GM18498 (cell line): Measurements from ENCODE around the gene PTK7.
"Not testable (repeated sequence)": the region's sequence is repeated elsewhere in the genome, so short reads cannot be mapped to it uniquely, and the experiment has no call there.

Experiments used
- ATAC-seq: cut with Tn5 transposase; IDR thresholded peaks from one replicate; pipeline ENCODE4 v1.9.1; 2021; ENCODE audit warnings: mild to moderate bottlenecking, moderate library complexity; ENCODE audit not compliant: unreplicated experiment

PTK7 gene

DNA sequence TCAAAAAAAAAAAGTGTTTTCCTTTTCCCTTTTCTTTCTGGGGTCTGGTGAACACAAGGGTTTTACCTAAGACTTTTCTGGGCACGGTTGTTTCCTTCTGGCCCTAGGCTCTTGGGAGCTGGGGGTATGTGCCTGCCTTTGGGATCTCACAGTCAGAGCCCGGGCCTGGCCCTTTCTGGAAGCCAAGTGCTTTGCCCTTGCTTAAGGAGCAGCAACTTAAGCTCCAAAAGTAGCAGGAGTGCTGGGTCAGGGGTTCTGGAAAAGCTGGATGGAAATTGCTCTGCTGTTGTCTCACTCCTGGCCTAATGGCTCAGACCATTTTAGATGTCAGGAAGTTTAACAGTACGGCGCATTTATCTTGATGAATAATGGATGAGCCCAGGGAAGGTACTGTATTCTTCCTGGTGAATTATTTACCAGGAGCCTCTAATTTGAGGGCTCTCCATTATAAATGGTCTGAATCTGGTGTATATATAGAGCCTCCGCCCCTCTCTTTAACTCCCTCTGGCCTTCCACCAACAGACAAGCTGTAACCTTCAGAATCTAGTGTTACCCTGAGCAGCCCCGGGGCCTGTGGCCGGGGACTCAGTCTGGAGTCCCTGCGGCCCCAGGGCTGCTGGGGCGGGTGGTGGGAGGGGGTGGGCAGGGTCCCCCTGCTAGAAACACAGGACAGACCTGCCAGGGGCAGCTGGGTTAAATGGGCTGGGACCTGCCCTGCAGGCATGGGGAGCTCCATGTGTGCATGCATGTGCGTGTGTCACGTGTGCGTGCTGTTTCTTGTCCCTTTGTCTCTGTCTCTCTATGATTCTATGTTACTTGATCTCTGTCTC, 37.5 kb downstream of the PTK7 start:
- no peak for ATAC-seq

DNA sequence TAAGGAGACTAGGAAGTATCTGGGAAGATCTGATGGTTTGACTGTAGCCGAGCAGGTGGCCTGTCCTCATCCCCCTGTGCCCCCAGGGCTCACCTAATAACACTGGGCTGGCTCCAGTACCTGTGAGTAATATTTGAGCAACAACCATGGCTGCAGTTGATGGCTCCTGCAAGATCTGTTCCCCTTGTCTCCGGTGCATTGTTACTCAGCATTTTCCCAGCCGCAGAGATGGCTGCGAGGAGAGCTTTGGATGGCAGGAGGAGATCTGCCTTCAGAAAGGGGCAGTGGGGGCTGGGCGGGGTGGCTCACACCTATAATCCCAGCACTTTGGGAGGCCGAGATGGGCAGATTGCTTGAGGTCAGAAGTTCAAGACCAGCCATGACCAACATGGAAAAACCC, 39.3 kb downstream of the PTK7 start:
- ATAC-seq: no peak

DNA sequence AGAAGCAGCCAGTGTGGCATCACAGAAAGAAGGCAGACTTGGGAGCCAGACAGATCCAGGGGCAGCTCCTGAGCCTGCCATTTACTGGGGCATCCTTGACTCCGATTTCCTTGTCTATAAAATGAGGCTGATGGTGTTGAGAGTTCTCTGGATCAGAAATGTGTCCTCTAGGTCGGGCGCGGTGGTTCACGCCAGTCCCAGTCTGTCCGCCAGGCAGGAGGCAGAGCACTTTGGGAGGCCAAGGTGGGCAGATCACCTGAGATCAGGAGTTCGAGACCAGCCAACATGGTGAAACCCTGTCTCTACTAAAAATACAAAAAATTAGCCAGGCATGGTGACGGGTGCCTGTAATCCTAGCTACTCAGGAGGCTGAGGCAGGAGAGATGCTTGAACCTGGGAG, 41.4 kb downstream of the PTK7 start:
- not testable (repeated sequence) for ATAC-seq

- ATAC-seq: no peak
Observed at GRCh38 chr6:43119482-43119881, 43.4 kb downstream of the PTK7 start.

GRCh38 chr6:43120101-43120763, 44.1 kb downstream of the PTK7 start:
- ATAC-seq: no peak

DNA sequence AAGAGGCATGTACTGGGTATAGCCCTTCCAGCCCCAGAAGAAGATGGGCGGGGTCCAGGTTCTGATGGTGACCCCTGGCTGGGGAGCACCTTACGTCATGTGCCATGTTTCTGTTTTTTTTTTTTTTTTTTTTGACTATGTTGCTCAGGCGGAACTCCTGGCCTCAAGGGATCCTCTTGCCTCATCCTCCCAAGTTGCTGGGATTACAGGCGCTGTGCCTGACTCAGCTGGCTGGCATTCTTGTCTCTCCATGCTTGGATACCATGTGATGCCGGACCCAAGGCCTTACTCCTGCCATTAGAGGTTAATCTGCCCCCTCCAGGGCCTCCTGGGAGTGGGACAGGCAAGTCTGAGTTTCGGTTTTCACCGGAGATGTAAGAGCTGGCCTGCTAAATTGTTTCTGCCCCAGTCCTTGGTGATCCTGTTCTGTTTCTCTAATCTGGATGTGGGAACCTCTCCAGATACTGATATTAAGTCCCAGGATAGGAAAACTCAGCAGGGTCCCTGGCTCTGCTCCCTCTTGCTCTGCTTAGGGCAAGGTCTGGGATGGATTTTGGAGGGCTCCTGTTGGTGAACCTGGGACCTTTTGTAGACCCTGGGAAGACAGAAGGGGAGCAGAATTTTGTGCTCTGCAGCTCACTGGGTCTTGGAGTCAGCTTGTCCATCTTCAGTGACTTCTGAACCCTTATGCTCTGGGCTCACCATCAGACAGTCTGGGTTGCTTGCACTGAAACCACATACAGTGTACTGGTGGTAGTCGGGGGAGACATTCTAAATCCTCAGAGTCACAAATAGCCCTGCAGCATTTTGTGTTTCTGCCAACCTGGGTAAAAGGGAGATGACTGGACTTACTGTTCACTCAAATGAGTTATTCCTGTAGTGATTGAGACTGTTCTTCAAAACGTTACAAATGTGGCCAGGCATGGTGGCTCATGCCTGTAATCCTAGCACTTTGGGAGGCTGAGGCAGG, 45.1 kb downstream of the PTK7 start:
- ATAC-seq: no peak

DNA sequence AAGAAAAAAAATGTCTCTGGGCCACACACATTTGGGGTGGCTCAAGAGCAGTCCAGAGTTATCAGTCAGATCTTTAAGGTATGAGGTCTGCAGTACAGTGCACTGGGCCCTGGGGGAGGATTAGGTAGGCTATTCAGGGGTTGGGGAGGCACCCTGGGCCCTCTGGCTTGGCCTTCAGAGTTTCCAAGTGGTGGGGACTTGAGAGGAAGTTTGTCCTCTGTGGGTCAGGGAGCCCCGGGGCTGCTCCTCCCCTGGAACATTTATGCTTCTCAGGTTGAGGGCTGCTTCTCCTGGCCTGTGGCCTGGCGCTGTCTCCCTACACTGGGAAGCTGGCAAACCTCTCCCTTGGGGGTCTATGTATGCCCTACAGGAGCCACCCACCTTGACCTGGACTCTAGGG, 46.0 kb downstream of the PTK7 start:
- no peak for ATAC-seq

DNA sequence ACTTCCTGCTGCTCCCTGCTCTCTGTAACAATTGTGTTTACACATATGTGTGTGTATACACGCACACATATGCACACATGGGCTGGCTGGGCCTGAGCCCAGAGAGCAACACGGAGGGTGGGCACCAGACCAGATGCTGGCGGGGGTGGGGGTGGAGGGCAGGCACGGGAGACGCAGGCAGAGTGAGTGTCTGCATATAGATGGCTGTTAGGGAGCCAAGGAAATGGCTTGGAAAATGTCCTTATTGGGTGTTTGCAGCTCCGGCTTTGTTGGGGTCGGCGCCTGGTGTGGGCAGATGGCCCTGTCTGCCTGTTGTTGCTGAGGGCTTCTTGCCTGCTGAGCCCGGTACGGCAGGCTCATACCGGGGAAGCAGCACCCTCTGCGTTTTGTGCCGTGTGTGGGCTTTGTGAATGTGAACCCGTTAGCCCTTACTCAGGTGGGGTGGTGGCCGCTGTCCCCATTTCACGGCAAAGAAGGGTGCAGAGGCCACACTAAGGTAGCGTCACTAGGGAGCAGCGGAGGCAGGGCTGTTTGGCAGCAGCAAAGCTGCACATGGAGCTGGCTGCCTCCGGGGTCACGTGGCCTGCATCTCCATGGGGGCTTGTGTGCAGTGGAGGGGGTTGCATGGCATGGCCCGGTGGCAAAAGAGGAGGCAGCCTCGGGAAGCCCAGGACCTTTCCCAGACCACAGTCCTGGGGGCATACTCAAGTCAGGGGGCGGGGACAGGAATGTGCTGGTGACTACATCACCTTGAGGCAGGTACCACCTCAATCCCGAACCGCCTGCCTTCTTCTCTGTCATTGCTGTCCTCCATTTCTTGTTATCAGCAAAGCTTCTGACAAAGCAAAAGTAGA, 47.6 kb downstream of the PTK7 start:
- no peak for ATAC-seq

DNA sequence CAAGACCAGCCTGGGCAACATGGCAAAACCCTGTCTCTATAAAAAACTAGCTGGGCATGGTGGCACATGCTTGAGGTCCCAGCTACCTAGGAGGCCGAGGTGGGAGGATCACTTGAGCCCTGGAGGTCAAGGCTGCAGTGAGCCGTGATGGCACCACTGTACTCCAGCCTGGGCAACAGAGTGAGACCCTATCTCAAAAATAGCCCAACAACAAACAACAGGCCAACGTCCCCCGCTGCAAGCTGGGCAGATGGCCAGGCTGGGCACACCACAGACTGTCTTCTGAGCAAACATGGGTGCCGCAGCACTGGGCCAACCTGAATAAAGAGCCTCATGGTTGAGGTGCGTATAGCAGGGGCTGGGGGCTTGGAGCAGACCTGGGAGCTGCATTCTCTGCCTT, 48.4 kb downstream of the PTK7 start:
- ATAC-seq: no peak

GRCh38 chr6:43125119-43125518, 49.0 kb downstream of the PTK7 start:
- ATAC-seq: no peak

DNA sequence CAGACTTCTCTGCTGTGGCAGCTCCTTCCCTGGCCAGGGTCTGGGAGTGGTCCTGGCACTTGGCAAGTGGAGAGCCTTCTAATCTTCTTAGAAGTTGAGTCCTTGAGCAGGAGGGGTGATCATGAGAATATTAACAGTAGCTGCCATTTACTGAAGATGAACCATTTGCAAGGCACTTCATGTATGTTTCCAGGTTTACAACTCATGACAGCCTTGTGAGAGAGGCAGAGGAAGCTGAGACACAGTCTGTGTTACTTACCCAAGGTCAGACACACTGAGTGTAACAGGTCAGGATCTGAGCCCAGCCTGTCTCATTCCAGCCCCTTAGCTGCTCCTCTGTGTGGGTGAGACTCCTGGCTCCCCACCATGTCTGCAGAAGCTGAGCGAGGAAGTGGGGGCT, 49.4 kb downstream of the PTK7 start:
- ATAC-seq: no peak

DNA sequence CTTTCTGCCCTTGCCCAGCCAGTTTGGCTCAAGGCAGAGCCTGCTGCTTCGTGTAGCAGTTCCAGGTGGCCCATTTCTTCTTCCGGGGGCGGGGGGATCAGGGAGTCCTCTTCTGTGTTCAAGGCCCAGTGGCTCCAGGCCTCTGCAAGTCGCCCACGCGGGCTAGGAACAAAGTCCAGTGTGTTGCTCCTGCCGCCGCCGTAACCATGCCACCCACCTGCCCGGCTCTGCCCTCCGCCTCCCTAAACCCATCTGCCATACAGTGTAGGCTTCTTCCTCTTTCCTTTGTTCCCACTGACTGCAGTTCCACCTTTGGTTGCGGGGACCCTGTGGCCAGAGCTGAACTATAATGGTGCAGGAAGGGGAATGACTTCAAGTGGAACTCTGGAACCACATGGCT, 51.1 kb downstream of the PTK7 start:
- ATAC-seq: no peak

DNA sequence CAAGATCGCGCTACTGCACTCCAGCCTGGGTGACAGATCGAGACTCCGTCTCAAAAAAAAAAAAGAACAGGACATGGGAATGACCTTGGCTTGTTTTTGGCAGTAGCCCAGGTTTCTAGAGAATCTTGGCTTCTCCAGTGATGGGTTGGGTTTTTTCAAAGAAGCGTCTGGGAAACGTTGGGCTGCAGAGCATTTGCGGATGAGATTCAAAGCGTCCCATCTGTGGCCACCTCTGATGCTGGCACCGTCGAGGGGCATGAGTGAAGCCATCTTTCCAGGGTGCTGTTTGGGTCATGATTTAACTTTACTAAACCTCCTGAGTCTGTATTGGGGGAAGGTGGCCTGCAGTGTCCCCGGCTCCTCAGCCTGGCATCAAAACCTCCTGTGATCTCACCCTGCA, 51.8 kb downstream of the PTK7 start:
- no peak for ATAC-seq

GRCh38 chr6:43128926-43129325, 52.8 kb downstream of the PTK7 start:
- ATAC-seq: no peak

- no peak for ATAC-seq
Observed at GRCh38 chr6:43129434-43130194, 53.5 kb downstream of the PTK7 start.

- no peak for ATAC-seq
Observed at GRCh38 chr6:43130429-43130828, 54.3 kb downstream of the PTK7 start.

- not testable (repeated sequence) for ATAC-seq
Observed at GRCh38 chr6:43131379-43131778, 55.3 kb downstream of the PTK7 start.

DNA sequence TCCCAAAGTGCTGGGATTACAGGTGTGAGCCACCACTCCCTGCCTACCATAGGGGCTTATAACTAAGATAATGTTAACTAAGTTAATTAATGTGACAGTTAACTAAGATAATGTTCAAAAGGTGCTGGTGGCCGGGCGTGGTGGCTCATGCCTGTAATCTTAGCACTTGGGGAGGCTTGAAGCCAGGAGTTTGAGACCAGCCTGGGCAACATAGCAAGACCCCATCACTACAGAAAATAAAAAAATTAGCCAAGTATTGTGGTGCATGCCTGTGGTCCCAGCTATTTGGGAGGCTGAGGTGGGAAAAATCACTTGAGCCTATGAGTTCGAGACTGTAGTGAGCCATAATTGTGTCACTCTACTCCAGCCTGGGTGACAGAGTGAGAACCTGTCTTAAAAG, 62.2 kb downstream of the PTK7 start:
- ATAC-seq: no peak

- ATAC-seq: not testable (repeated sequence)
Observed at GRCh38 chr6:43139973-43140372, 63.9 kb downstream of the PTK7 start.

- no peak for ATAC-seq
Observed at GRCh38 chr6:43141644-43142043, 65.5 kb downstream of the PTK7 start.
